HEK293 (cell line): ENCODE data around the gene SNCG.

Experiments
- GLIS1 ChIP-seq: fragments of 450-650 bp; formaldehyde crosslinking; IDR thresholded peaks from 2 replicates; pipeline ENCODE4 v1.5.1; 2016; ENCODE audit warnings: missing biosample characterization, missing genetic modification characterization
- KLF16 ChIP-seq: fragments of 450-650 bp; formaldehyde crosslinking; IDR thresholded peaks from 2 replicates; pipeline ENCODE4 v1.5.1; 2017; ENCODE audit warnings: missing biosample characterization, missing genetic modification characterization
- OVOL3 ChIP-seq: fragments of 450-650 bp; formaldehyde crosslinking; IDR thresholded peaks from 2 replicates; pipeline ENCODE4 v1.5.1; 2016; ENCODE audit warnings: missing biosample characterization, missing genetic modification characterization
- REPIN1 ChIP-seq: fragments of 450-650 bp; formaldehyde crosslinking; IDR thresholded peaks from 2 replicates; pipeline ENCODE4 v1.5.1; 2017; ENCODE audit warnings: missing biosample characterization, missing genetic modification characterization, low read depth
- YY1 ChIP-seq: fragments of 450-650 bp; formaldehyde crosslinking; IDR thresholded peaks from 2 replicates; pipeline ENCODE4 v1.5.1; 2018; ENCODE audit warnings: missing biosample characterization, missing genetic modification characterization
- ZNF184 ChIP-seq: fragments of 450-650 bp; IDR thresholded peaks from 2 replicates; pipeline ENCODE4 v1.5.1; 2018; ENCODE audit warnings: missing biosample characterization, mild to moderate bottlenecking, missing genetic modification characterization
- ZNF302 ChIP-seq: fragments of 450-650 bp; formaldehyde crosslinking; IDR thresholded peaks from 2 replicates; pipeline ENCODE4 v1.5.1; 2016; ENCODE audit warnings: missing biosample characterization, missing genetic modification characterization, low read depth
- ZNF521 ChIP-seq: fragments of 450-650 bp; formaldehyde crosslinking; IDR thresholded peaks from 2 replicates; pipeline ENCODE4 v1.5.1; 2017; ENCODE audit warnings: missing biosample characterization, mild to moderate bottlenecking, missing genetic modification characterization
- ZNF596 ChIP-seq: fragments of 450-650 bp; IDR thresholded peaks from 2 replicates; pipeline ENCODE4 v1.5.0; 2018; ENCODE audit warnings: missing biosample characterization, mild to moderate bottlenecking, missing genetic modification characterization, moderate library complexity
- ZNF660 ChIP-seq: fragments of 450-650 bp; IDR thresholded peaks from 2 replicates; pipeline ENCODE4 v1.5.1; 2018; ENCODE audit warnings: missing biosample characterization, mild to moderate bottlenecking, missing genetic modification characterization
- TF ChIP-seq, protein P1 (sequence below): fragments of 450-650 bp; formaldehyde crosslinking; IDR thresholded peaks from 2 replicates; pipeline ENCODE4 v1.5.1; 2016; ENCODE audit warnings: missing biosample characterization, missing genetic modification characterization
- TF ChIP-seq, protein P2 (sequence below): fragments of 450-650 bp; formaldehyde crosslinking; IDR thresholded peaks from 2 replicates; pipeline ENCODE4 v1.5.1; 2016; ENCODE audit warnings: missing biosample characterization, missing genetic modification characterization, borderline replicate concordance

DNA sequence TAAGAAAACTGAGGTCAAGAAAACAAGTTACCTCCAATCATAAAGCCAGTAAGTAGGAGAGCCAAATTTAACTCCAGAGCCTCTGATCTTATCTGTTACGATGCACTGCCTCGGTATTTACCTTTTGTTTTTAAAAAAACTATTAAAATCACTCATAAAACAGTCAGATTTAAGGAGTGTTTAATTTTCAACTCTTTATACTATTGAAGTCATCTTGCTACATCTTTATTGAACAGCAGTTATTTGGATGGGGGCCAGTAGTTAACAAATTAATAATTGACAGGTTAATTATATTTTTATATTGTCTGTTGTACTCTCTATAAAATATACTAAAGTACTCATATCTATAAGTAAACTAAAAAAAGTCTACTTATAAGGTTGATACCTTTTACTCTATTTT, 34.5 kb downstream of the SNCG start:
- TF ChIP-seq GLIS1 (tag by site-specific recombination) (no peak), ZNF596 (tag by site-specific recombination) (no peak), ZNF521 (no peak), OVOL3 (tag by site-specific recombination) (no peak), YY1 (no peak), ZNF184 (tag by site-specific recombination) (no peak), ZNF302 (no peak), REPIN1 (tag by site-specific recombination) (no peak), ZNF660 (tag by site-specific recombination) (no peak), KLF16 (no peak)
- TF ChIP-seq, protein P1, sequence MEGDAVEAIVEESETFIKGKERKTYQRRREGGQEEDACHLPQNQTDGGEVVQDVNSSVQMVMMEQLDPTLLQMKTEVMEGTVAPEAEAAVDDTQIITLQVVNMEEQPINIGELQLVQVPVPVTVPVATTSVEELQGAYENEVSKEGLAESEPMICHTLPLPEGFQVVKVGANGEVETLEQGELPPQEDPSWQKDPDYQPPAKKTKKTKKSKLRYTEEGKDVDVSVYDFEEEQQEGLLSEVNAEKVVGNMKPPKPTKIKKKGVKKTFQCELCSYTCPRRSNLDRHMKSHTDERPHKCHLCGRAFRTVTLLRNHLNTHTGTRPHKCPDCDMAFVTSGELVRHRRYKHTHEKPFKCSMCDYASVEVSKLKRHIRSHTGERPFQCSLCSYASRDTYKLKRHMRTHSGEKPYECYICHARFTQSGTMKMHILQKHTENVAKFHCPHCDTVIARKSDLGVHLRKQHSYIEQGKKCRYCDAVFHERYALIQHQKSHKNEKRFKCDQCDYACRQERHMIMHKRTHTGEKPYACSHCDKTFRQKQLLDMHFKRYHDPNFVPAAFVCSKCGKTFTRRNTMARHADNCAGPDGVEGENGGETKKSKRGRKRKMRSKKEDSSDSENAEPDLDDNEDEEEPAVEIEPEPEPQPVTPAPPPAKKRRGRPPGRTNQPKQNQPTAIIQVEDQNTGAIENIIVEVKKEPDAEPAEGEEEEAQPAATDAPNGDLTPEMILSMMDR, result no peak
- TF ChIP-seq, protein P2, sequence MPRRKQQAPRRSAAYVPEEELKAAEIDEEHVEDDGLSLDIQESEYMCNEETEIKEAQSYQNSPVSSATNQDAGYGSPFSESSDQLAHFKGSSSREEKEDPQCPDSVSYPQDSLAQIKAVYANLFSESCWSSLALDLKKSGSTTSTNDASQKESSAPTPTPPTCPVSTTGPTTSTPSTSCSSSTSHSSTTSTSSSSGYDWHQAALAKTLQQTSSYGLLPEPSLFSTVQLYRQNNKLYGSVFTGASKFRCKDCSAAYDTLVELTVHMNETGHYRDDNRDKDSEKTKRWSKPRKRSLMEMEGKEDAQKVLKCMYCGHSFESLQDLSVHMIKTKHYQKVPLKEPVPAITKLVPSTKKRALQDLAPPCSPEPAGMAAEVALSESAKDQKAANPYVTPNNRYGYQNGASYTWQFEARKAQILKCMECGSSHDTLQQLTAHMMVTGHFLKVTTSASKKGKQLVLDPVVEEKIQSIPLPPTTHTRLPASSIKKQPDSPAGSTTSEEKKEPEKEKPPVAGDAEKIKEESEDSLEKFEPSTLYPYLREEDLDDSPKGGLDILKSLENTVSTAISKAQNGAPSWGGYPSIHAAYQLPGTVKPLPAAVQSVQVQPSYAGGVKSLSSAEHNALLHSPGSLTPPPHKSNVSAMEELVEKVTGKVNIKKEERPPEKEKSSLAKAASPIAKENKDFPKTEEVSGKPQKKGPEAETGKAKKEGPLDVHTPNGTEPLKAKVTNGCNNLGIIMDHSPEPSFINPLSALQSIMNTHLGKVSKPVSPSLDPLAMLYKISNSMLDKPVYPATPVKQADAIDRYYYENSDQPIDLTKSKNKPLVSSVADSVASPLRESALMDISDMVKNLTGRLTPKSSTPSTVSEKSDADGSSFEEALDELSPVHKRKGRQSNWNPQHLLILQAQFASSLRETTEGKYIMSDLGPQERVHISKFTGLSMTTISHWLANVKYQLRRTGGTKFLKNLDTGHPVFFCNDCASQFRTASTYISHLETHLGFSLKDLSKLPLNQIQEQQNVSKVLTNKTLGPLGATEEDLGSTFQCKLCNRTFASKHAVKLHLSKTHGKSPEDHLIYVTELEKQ, result no peak
